Keratinocyte (primary cell): ENCODE results near the gene ITPR1. TPM values are rescaled to one million over a fixed set of nuclear protein-coding genes. Genes with fewer than 3 reads are reported as not detected.

ENCODE experiments used
- DNase-seq: peaks from one replicate; pipeline ENCODE4 v3.0.0-alpha.2; 2011; ENCODE audit warnings: low read depth, missing footprints, low spot score
- FAIRE-seq: peaks from 2 replicates; lab custom pipeline; 2011; peaks lifted over from hg19 to GRCh38; lab: Jason Lieb, UNC
- H2AFZ ChIP-seq: 2 replicates; pipeline ENCODE4 v1.6.0; 2012; ENCODE audit warnings: low read length, control low read depth, inconsistent platforms; ENCODE audit not compliant: control insufficient read depth
- H3K27ac ChIP-seq: 2 replicates; pipeline ENCODE4 v1.5.1; 2011; ENCODE audit warnings: low read length; ENCODE audit not compliant: control insufficient read depth, insufficient read depth
- H3K27me3 ChIP-seq: 3 replicates; pipeline ENCODE4 v1.6.0; 2011; ENCODE audit warnings: low read length; ENCODE audit not compliant: control insufficient read depth, insufficient read depth; ENCODE audit errors: extremely low read depth
- H3K36me3 ChIP-seq, 2 experiments: 2 replicates in 1 of 2; 3 replicates in 1 of 2; pipeline ENCODE4 v1.5.1; 2011; ENCODE audit warnings: low read length in 2 of 2, mild to moderate bottlenecking in 1 of 2; ENCODE audit not compliant: control insufficient read depth in 2 of 2, insufficient read depth in 2 of 2; ENCODE audit errors: extremely low read depth in 1 of 2
- H3K4me1 ChIP-seq: 3 replicates; pipeline ENCODE4 v1.5.1; 2011; ENCODE audit warnings: low read length; ENCODE audit not compliant: control insufficient read depth, insufficient read depth; ENCODE audit errors: extremely low read depth
- H3K4me2 ChIP-seq: 3 replicates; pipeline ENCODE4 v1.6.0; 2011; ENCODE audit warnings: low read depth, low read length; ENCODE audit not compliant: control insufficient read depth, insufficient read depth; ENCODE audit errors: extremely low read depth
- H3K4me3 ChIP-seq, 3 experiments: fragments of 200-600 bp in 1 of 3; sonication (generic) in 1 of 3; 2 replicates in 2 of 3; 3 replicates in 1 of 3; pipeline ENCODE4 v1.5.1; 2011 to 2016; ENCODE audit warnings: low read length in 3 of 3, mild to moderate bottlenecking in 3 of 3, control low read depth in 2 of 3, inconsistent platforms in 1 of 3, low read depth in 1 of 3, mixed read lengths in 1 of 3, mixed run types in 1 of 3, moderate library complexity in 1 of 3; ENCODE audit not compliant: control insufficient read depth in 2 of 3, insufficient read depth in 2 of 3; ENCODE audit errors: extremely low read depth in 1 of 3
- H3K79me2 ChIP-seq: 2 replicates; pipeline ENCODE4 v1.6.0; 2012; ENCODE audit warnings: low read length; ENCODE audit not compliant: control insufficient read depth, insufficient read depth
- H3K9ac ChIP-seq: 3 replicates; pipeline ENCODE4 v1.6.0; 2011; ENCODE audit warnings: low read length; ENCODE audit not compliant: control insufficient read depth, insufficient read depth; ENCODE audit errors: extremely low read depth
- H3K9me1 ChIP-seq: 3 replicates; pipeline ENCODE4 v1.6.0; 2011; ENCODE audit warnings: low read length; ENCODE audit not compliant: control insufficient read depth, insufficient read depth; ENCODE audit errors: extremely low read depth
- H3K9me3 ChIP-seq: 2 replicates; pipeline ENCODE4 v1.5.1; 2012; ENCODE audit warnings: low read depth, low read length; ENCODE audit not compliant: control insufficient read depth
- H4K20me1 ChIP-seq: 3 replicates; pipeline ENCODE4 v1.6.0; 2011; ENCODE audit warnings: low read length; ENCODE audit not compliant: control insufficient read depth, insufficient read depth; ENCODE audit errors: extremely low read depth
- CTCF ChIP-seq, 3 experiments: IDR thresholded peaks in 1 of 3; conservative IDR thresholded peaks in 1 of 3; optimal IDR thresholded peaks in 1 of 3; 2 replicates in 2 of 3; 3 replicates in 1 of 3; pipeline versions ENCODE3 to v1.5.1; 2011; ENCODE audit warnings: low read length in 3 of 3, mild to moderate bottlenecking in 3 of 3, moderate library complexity in 2 of 3, control low read depth in 1 of 3, inconsistent platforms in 1 of 3; ENCODE audit not compliant: insufficient read depth in 2 of 3; ENCODE audit errors: extremely low read depth in 1 of 3
- EZH2 ChIP-seq: IDR thresholded peaks from one replicate; pipeline ENCODE4 v1.6.1; 2012; ENCODE audit warnings: inconsistent platforms, mild to moderate bottlenecking, low read length, moderate library complexity
- dilution Hi-C: fragments of 300-500 bp; cut with MboI; formaldehyde crosslinking; loops from one replicate; pipeline ENCODE4 v1.7.0; 2020; ENCODE audit warnings: low sequenced_read_pairs; ENCODE audit not compliant: extremely low pct_ligation_motif_present
- polyA plus RNA-seq, 5 experiments: library from polyadenylated mRNA; depleted of rRNA in 3 of 5; stranded (reverse) in 3 of 5; stranded (forward) in 1 of 5; unstranded in 1 of 5; fragments of >200 nt; gene quantifications; 1 replicate in 1 of 5; 2 replicates in 3 of 5; 3 replicates in 1 of 5; pipeline versions ENCODE4 v1.2.1 to v1.2.3, GENCODE V29; 2011 to 2012; ENCODE audit warnings: missing spikeins in 2 of 5, low read depth in 1 of 5, low replicate concordance in 1 of 5

The ITPR1 gene
- polyA plus RNA-seq, 1 donor (not counting 4 experiments of a cell fraction or from before 2014, with no cell fraction given), result 3.5 TPM

DNA sequence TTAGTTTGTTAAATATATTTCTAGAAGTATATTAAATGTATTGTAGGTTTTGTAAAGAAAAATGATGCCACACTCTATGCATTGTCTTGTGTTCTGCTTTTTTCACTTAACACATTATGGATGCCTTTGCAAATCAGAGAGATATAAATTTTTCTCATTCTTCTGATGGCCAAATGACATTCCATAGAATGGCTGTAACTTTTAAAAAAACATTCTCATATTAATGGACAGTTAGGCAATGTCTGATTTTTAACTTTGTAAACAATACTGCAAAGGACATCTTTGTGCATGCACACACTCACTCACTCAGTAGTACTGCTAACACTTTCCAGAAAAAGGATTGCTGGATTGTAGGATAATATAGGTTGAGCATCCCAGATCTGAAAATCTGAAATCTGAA is 195.9 kb downstream of the ITPR1 start:
- no peaks in the 10 kb centered on the region for H3K9me3 ChIP-seq
- H3K4me1 ChIP-seq, result no peaks in the 10 kb centered on the region
- no peaks in the 10 kb centered on the region for H3K36me3 ChIP-seq
- FAIRE-seq (no peak), DNase-seq (no peak)
- no peak overlapping the region for H2AFZ ChIP-seq
- H3K79me2 ChIP-seq, result no peaks in the 10 kb centered on the region
- no peak overlapping the region for H3K9ac ChIP-seq
- H3K4me2 ChIP-seq, result no peak overlapping the region
- H3K27me3 ChIP-seq, result no peaks in the 10 kb centered on the region
- no peaks in the 10 kb centered on the region for H3K9me1 ChIP-seq
- dilution Hi-C loops, result no loop called here
- H3K27ac ChIP-seq, result no peak overlapping the region
- no peak for TF ChIP-seq CTCF (optimal IDR thresholded peaks at IDR 0.05 in 1 of 3, IDR thresholded peaks at IDR 0.05 in 1 of 3, conservative IDR thresholded peaks at IDR 0.05 in 1 of 3; ENCODE audit: extremely low read depth in 1 of 3, insufficient read depth in 2 of 3, low read length in 3 of 3)
- TF ChIP-seq EZH2, result no peak
- no peak overlapping the region for H3K4me3 ChIP-seq
- H4K20me1 ChIP-seq, result no peaks in the 10 kb centered on the region

DNA sequence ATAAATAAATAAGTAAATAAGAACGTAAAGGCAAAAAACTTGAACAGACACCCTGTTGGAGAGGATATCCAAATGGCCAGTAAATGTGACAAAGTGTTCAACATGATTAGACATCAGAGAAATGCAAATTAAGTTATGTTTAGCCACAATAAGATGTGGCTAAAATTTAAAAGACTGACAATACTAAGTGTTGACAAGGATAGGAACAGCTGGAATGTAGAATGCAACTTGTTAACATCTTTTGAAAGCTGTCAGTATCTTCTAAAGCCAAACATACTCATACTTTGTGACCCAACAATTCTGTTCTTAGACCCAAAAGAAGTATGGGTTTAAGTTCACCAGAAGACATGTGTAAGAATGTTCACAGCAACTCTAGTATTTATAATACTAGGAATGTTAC is 197.1 kb downstream of the ITPR1 start:
- Histone ChIP-seq H3K9ac (no peak overlapping the region), H3K9me1 (no peaks in the 10 kb centered on the region), H3K9me3 (no peaks in the 10 kb centered on the region), H2AFZ (no peak overlapping the region), H3K79me2 (no peaks in the 10 kb centered on the region), H3K4me2 (no peak overlapping the region), H3K36me3 (no peaks in the 10 kb centered on the region), H3K27ac (no peak overlapping the region), H3K27me3 (no peaks in the 10 kb centered on the region), H3K4me1 (no peaks in the 10 kb centered on the region), H4K20me1 (no peaks in the 10 kb centered on the region), H3K4me3 (no peak overlapping the region)
- DNase-seq, result no peak
- FAIRE-seq, result no peak
- dilution Hi-C loops, result no loop called here
- TF ChIP-seq EZH2, result no peak
- no peak for TF ChIP-seq CTCF (optimal IDR thresholded peaks at IDR 0.05 in 1 of 3, IDR thresholded peaks at IDR 0.05 in 1 of 3, conservative IDR thresholded peaks at IDR 0.05 in 1 of 3; ENCODE audit: extremely low read depth in 1 of 3, insufficient read depth in 2 of 3, low read length in 3 of 3)
